Measurements from ENCODE around the gene CLRN2.
A peak's percentile ranks its signal among the peaks of the same experiment; 100 is the strongest.

Gene CLRN2

GRCh38 chr4:17492058-17492741, 22.8 kb upstream of the CLRN2 start:
- no peak overlapping the region for H3K4me3 ChIP-seq (ENCODE audit: low read length)
- TF ChIP-seq ZNF274 (IDR thresholded peaks at IDR 0.05; ENCODE audit: low read depth, low read length): no peak

DNA sequence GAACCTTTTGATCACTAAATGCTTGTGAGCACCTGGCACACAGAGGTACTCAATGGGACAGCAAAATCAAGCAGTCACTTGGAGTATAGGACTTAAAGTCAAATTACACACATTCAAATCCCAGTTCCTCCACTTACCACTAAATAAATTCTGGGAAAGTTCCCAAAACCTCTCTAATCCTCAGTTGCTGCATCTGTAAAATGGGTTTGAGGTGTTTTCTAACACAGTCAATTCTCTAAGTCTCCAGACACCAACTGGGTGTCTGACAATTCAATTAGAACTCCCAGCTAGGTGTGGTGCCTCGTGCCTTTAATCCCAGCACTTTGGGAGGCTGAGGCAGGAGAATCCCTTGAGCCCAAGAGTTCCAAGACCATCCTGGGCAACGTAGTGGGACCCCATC, 22.1 kb upstream of the CLRN2 start:
- no peak overlapping the region for H3K4me3 ChIP-seq (ENCODE audit: low read length)

DNA sequence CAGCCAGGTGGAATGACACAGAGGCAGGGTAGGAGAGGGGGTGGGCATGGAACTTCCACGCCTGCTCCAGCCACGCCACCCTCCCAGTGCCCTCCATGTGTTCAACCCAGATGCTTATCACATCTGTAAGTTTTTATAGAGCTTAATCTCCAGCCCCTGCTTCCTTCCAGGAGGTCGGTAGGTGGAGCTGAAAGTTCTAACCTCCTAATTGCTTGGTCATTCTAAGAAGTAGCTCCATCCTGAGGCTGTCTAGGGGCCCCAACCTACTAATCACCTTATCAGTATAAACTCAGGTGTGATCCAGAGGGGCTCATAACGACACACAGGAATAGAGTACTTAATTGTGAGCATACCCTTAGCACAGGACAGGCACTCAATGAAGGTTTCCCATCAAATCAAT, 21.3 kb upstream of the CLRN2 start:
- H3K4me3 ChIP-seq (ENCODE audit: low read length): no peak overlapping the region
- no peak for TF ChIP-seq ZNF274 (IDR thresholded peaks at IDR 0.05; ENCODE audit: low read depth, low read length)

More for the DNA sequence above, 22.1 kb upstream of the CLRN2 start:
- no peak for TF ChIP-seq ZNF274 (IDR thresholded peaks at IDR 0.05; ENCODE audit: low read depth, low read length)

- TF ChIP-seq ZNF274 (IDR thresholded peaks at IDR 0.05; ENCODE audit: low read depth, low read length): no peak
Measured at GRCh38 chr4:17494258-17495190, 20.4 kb upstream of the CLRN2 start.

GRCh38 chr4:17497890-17498523, 17.0 kb upstream of the CLRN2 start:
- H3K4me3 ChIP-seq (ENCODE audit: low read length): no peak overlapping the region
- TF ChIP-seq ZNF274 (IDR thresholded peaks at IDR 0.05; ENCODE audit: low read depth, low read length): no peak

More at GRCh38 chr4:17494258-17495190, 20.4 kb upstream of the CLRN2 start:
- no peak overlapping the region for H3K4me3 ChIP-seq (ENCODE audit: low read length)

GRCh38 chr4:17500574-17500973, 14.4 kb upstream of the CLRN2 start:
- H3K4me3 ChIP-seq (ENCODE audit: low read length): no peak overlapping the region
- TF ChIP-seq ZNF274 (IDR thresholded peaks at IDR 0.05; ENCODE audit: low read depth, low read length): no peak

DNA sequence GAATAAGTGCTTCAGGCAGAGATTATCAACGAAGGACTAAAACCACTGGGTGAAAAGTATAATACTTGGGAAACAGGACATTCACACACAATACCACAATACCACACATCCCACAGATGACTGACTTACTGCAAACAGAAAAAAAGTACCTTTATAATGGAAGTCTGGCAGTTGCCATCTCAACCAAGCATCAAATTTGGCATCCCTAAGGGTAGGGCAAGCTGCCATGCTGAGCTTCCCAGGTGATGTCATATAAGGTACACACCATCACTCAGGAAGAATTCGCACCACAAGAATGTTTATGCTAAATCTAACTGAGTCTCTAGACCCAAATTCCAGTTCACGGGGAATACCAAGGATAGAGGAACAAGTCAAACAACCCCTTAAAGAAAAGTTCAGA, 12.2 kb upstream of the CLRN2 start:
- TF ChIP-seq ZNF274 (IDR thresholded peaks at IDR 0.05; ENCODE audit: low read depth, low read length): no peak

GRCh38 chr4:17504081-17504480, 10.9 kb upstream of the CLRN2 start:
- H3K4me3 ChIP-seq (ENCODE audit: low read length): no peak overlapping the region
- TF ChIP-seq ZNF274 (IDR thresholded peaks at IDR 0.05; ENCODE audit: low read depth, low read length): no peak

More for the DNA sequence above, 12.2 kb upstream of the CLRN2 start:
- H3K4me3 ChIP-seq (ENCODE audit: low read length): no peak overlapping the region

- no peak overlapping the region for H3K4me3 ChIP-seq (ENCODE audit: low read length)
- TF ChIP-seq ZNF274 (IDR thresholded peaks at IDR 0.05; ENCODE audit: low read depth, low read length): no peak
Measured at GRCh38 chr4:17510582-17510981, 4.4 kb upstream of the CLRN2 start.

GRCh38 chr4:17511051-17511450, 3.9 kb upstream of the CLRN2 start:
- H3K4me3 ChIP-seq (ENCODE audit: low read length): peak overlapping the region; percentile 88; the same call in 1 of the 2 replicates
- TF ChIP-seq ZNF274 (IDR thresholded peaks at IDR 0.05; ENCODE audit: low read depth, low read length): no peak

DNA sequence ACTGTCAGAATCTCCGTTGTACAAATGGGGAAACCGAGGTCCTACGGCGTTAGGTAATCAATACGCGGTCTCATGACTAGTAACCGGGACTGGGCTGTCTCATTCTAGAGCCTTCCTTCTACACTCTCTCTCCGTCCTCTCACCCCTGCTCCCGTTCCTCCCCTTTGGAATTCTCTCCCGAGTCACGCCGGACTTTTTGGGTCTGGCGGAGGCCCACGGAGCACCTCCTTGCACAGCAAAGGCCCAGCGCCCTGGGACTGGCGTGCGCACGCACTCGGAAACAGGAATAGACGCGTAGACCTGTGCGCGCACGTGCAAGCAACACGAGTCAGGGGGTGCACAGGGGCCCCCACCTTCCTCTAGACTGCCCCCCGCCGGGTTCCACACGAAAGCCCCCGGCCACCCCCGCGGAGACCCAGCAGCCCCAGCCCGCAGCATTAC, 3.4 kb upstream of the CLRN2 start:
- TF ChIP-seq ZNF274 (IDR thresholded peaks at IDR 0.05; ENCODE audit: low read depth, low read length): no peak
- H3K4me3 ChIP-seq (ENCODE audit: low read length): peak overlapping the region; percentile 88

DNA sequence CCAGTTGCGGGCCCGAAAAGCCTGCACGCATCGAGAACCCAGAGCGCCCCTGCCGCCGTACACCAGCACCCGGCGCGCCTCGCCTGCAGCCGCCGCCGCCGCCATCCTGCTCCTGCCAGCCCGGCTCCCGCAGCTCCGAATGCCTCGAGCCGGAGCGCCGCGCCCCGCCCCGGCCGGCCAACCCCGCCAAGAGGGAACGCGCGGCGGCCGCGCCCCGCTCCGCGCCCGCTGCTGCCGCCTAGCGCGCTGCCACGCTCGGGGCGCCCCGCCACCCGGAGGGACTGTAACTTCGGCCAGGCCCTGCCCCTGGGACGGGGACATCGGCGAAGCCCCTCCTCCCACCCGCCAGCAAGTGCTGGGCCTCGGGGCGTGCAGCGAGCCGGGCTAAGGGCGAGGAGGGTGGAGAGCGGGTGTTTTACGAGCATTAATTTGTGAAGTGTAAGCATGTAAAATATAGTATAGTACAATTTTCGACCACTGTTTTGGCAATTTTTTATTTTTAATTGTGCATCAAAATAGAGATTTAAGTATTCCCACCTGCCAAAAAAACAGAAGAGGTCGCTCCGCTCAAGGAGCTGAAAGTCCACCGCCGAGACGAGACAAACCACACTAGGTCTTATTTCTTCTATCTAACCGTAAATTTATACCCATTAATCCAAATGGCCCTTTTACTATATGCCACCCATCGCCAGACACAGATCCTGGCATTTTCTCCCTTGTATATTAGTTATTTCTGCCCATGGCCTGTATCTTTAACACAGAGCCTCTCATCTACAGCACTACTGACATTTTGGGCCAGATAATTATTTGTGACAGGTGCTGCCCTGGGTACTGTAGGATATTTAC, 2.8 kb upstream of the CLRN2 start, which contains the start of gene QDPR:
QDPR (minus strand) TSS at position 141 of the 846 bp plus-strand sequence; CDS start at position 105, 36 bp downstream.
- TF ChIP-seq ZNF274 (IDR thresholded peaks at IDR 0.05; ENCODE audit: low read depth, low read length): no peak
- peak within 1 kb of the TSS; percentile 88 for H3K4me3 ChIP-seq (ENCODE audit: low read length)

DNA sequence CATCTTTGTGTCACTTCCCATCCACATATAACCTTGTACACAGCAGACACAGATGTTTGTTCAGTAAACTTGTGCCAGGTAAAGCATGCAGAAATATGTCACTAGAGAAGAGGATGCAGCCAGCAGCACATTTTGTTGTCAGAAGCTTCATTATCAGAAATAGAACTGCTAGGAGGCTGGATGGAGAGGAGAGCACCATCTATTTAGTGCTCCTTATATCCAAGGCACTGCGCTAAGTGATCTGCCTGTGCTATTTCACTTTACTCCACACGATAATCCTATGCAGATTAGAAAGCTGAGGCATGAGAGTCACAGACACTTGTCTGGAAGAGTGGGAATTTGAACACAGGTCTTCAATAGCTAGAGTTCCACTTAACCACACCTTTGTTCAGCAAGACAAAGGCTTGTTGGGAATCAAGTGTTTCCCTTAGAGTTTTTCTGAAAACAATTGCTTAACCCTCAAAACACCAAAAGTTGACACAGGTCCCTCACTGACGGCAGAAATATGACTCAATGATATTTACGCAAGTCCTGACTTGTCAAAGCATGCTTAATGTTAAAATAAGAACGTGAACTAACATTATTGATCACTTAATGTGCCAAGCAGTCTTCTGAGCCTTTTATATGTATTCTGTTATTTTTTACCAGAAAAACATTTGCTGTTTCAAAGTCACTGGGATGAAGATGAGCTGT, 1.8 kb upstream of the CLRN2 start:
- H3K4me3 ChIP-seq (ENCODE audit: low read length): no peak overlapping the region
- TF ChIP-seq ZNF274 (IDR thresholded peaks at IDR 0.05; ENCODE audit: low read depth, low read length): no peak
